Trophoblast cell (in vitro differentiated cells and primary cell): ENCODE results near the gene TTC28.

Experiments used
- DNase-seq, 2 donors: peaks; one replicate each; pipeline ENCODE4 v3.0.0-alpha.2; 2016
- H2AFZ ChIP-seq: 2 replicates; pipeline ENCODE4 v1.6.1; 2013; ENCODE audit warnings: low read length, moderate library complexity, mild to moderate bottlenecking; ENCODE audit not compliant: insufficient read depth, poor library complexity
- H2AK5ac ChIP-seq: 2 replicates; pipeline ENCODE4 v1.6.1; 2013; ENCODE audit warnings: mild to moderate bottlenecking, low read length
- H2BK120ac ChIP-seq: 2 replicates; pipeline ENCODE4 v1.6.1; 2013; ENCODE audit warnings: low read length, mild to moderate bottlenecking, moderate library complexity; ENCODE audit not compliant: insufficient read depth, poor library complexity
- H2BK12ac ChIP-seq: 2 replicates; pipeline ENCODE4 v1.6.1; 2013; ENCODE audit warnings: mild to moderate bottlenecking, low read length, moderate library complexity
- H2BK5ac ChIP-seq: 2 replicates; pipeline ENCODE4 v1.6.1; 2013; ENCODE audit warnings: low read length, low read depth, moderate library complexity, mild to moderate bottlenecking; ENCODE audit not compliant: poor library complexity
- H3K14ac ChIP-seq: 2 replicates; pipeline ENCODE4 v1.6.1; 2013; ENCODE audit warnings: mild to moderate bottlenecking, low read length
- H3K18ac ChIP-seq: 2 replicates; pipeline ENCODE4 v1.6.1; 2013; ENCODE audit warnings: mild to moderate bottlenecking, low read length
- H3K23ac ChIP-seq: 2 replicates; pipeline ENCODE4 v1.6.1; 2013; ENCODE audit warnings: low read length
- H3K27ac ChIP-seq: 2 replicates; pipeline ENCODE4 v1.5.1; 2013; ENCODE audit warnings: low read depth, mild to moderate bottlenecking, inconsistent platforms, low read length, moderate library complexity
- H3K27me3 ChIP-seq: 2 replicates; pipeline ENCODE4 v1.6.1; 2013; ENCODE audit warnings: inconsistent platforms, mild to moderate bottlenecking, low read length, moderate library complexity; ENCODE audit not compliant: insufficient read depth
- H3K36me3 ChIP-seq, 2 experiments: 1 replicate in 1 of 2; 2 replicates in 1 of 2; pipeline ENCODE4 v1.6.1; 2013; ENCODE audit warnings: low read length in 2 of 2, mild to moderate bottlenecking in 2 of 2, moderate library complexity in 1 of 2; ENCODE audit not compliant: insufficient read depth in 2 of 2, control insufficient read depth in 1 of 2
- H3K4ac ChIP-seq: 2 replicates; pipeline ENCODE4 v1.6.1; 2013; ENCODE audit warnings: low read depth, mild to moderate bottlenecking, low read length, moderate library complexity
- H3K4me1 ChIP-seq, 2 experiments: 1 replicate in 1 of 2; 2 replicates in 1 of 2; pipeline ENCODE4 v1.6.1; 2013; ENCODE audit warnings: low read length in 2 of 2, mild to moderate bottlenecking in 2 of 2, moderate library complexity in 1 of 2; ENCODE audit not compliant: insufficient read depth in 2 of 2, control insufficient read depth in 1 of 2
- H3K4me2 ChIP-seq: 2 replicates; pipeline ENCODE4 v1.6.1; 2013; ENCODE audit warnings: inconsistent platforms, mild to moderate bottlenecking, low read length, moderate library complexity
- H3K4me3 ChIP-seq: 2 replicates; pipeline ENCODE4 v1.5.1; 2013; ENCODE audit warnings: mild to moderate bottlenecking, low read depth, low read length, inconsistent platforms
- H3K79me1 ChIP-seq: one replicate; pipeline ENCODE4 v1.6.1; 2013; ENCODE audit warnings: low read length
- H3K79me2 ChIP-seq: 2 replicates; pipeline ENCODE4 v1.6.1; 2013; ENCODE audit warnings: low read length, mild to moderate bottlenecking; ENCODE audit not compliant: control insufficient read depth, insufficient read depth, poor library complexity
- H3K9ac ChIP-seq: 2 replicates; pipeline ENCODE4 v1.6.1; 2013; ENCODE audit warnings: mild to moderate bottlenecking, low read length
- H3K9me3 ChIP-seq: 2 replicates; pipeline ENCODE4 v1.6.1; 2013; ENCODE audit warnings: low read depth, mild to moderate bottlenecking, control low read depth, inconsistent platforms, low read length; ENCODE audit not compliant: insufficient read depth
- H4K12ac ChIP-seq: 2 replicates; pipeline ENCODE4 v1.6.1; 2013; ENCODE audit warnings: low read depth, mild to moderate bottlenecking, low read length, moderate library complexity
- H4K8ac ChIP-seq: 2 replicates; pipeline ENCODE4 v1.6.1; 2013; ENCODE audit warnings: low read depth, mild to moderate bottlenecking, low read length, moderate library complexity
- H4K91ac ChIP-seq: one replicate; pipeline ENCODE4 v1.6.1; 2013; ENCODE audit warnings: low read depth, mild to moderate bottlenecking, low read length, moderate library complexity
- WGBS: extraction: QIAGEN DNeasy Blood & Tissue Kit; methylation state at CpG from one replicate; pipeline ENCODE4 v1.1.7; 2013; ENCODE audit warnings: missing lambda C conversion rate; ENCODE audit not compliant: insufficient read length, insufficient coverage; ENCODE audit errors: extremely low coverage; 5-methylcytosine and 5-hydroxymethylcytosine counted together

The TTC28 gene

GRCh38 chr22:28151151-28151816 is 528.4 kb downstream of the TTC28 start:
- no peak overlapping the region for H3K9ac ChIP-seq
- H2AFZ ChIP-seq, result no peak overlapping the region
- H2BK120ac ChIP-seq, result no peak overlapping the region
- H4K8ac ChIP-seq, result no peak overlapping the region
- H3K27me3 ChIP-seq, result no peaks in the 10 kb centered on the region
- H3K36me3 ChIP-seq, result no peaks in the 10 kb centered on the region
- H3K79me1 ChIP-seq, result no peaks in the 10 kb centered on the region
- H3K9me3 ChIP-seq, result no peaks in the 10 kb centered on the region
- H3K27ac ChIP-seq, result no peak overlapping the region
- no peak overlapping the region for H3K4ac ChIP-seq
- no peak overlapping the region for H3K23ac ChIP-seq
- H3K4me3 ChIP-seq, result no peak overlapping the region
- no peak overlapping the region for H2BK12ac ChIP-seq
- WGBS, result no CpG with 5 or more reads among the region's 4 CpGs
- no peaks in the 10 kb centered on the region for H3K4me1 ChIP-seq
- no peaks in the 10 kb centered on the region for H3K79me2 ChIP-seq
- H4K91ac ChIP-seq, result no peak overlapping the region
- no peak overlapping the region for H2BK5ac ChIP-seq
- no peak overlapping the region for H2AK5ac ChIP-seq
- H4K12ac ChIP-seq, result no peak overlapping the region
- no peak for DNase-seq
- H3K4me2 ChIP-seq, result no peak overlapping the region
- H3K14ac ChIP-seq, result no peak overlapping the region
- no peak overlapping the region for H3K18ac ChIP-seq

GRCh38 chr22:28148816-28149465 is 530.7 kb downstream of the TTC28 start:
- H3K9ac ChIP-seq, result no peak overlapping the region
- H4K12ac ChIP-seq, result no peak overlapping the region
- H3K23ac ChIP-seq, result no peak overlapping the region
- no peaks in the 10 kb centered on the region for H3K9me3 ChIP-seq
- H4K8ac ChIP-seq, result no peak overlapping the region
- no CpG with 5 or more reads among the region's 6 CpGs for WGBS
- no peaks in the 10 kb centered on the region for H3K27me3 ChIP-seq
- H3K14ac ChIP-seq, result no peak overlapping the region
- H3K27ac ChIP-seq, result no peak overlapping the region
- H3K4me3 ChIP-seq, result no peak overlapping the region
- no peak overlapping the region for H2BK120ac ChIP-seq
- H3K79me2 ChIP-seq, result no peaks in the 10 kb centered on the region
- no peak overlapping the region for H3K18ac ChIP-seq
- H3K4ac ChIP-seq, result no peak overlapping the region
- H3K36me3 ChIP-seq, result no peaks in the 10 kb centered on the region
- H2AFZ ChIP-seq, result no peak overlapping the region
- DNase-seq, result no peak
- no peak overlapping the region for H4K91ac ChIP-seq
- H2BK5ac ChIP-seq, result no peak overlapping the region
- no peak overlapping the region for H2AK5ac ChIP-seq
- H3K4me2 ChIP-seq, result no peak overlapping the region
- H3K4me1 ChIP-seq, result no peaks in the 10 kb centered on the region
- no peaks in the 10 kb centered on the region for H3K79me1 ChIP-seq
- H2BK12ac ChIP-seq, result no peak overlapping the region

GRCh38 chr22:28147401-28147800 is 532.2 kb downstream of the TTC28 start:
- Histone ChIP-seq H3K79me1 (no peaks in the 10 kb centered on the region), H2BK5ac (no peak overlapping the region), H3K9ac (no peak overlapping the region), H2BK120ac (no peak overlapping the region), H3K9me3 (no peaks in the 10 kb centered on the region), H3K4ac (no peak overlapping the region), H3K79me2 (no peaks in the 10 kb centered on the region), H2AFZ (no peak overlapping the region), H3K27me3 (no peaks in the 10 kb centered on the region), H3K4me3 (no peak overlapping the region), H3K27ac (no peak overlapping the region), H3K23ac (no peak overlapping the region), H2BK12ac (no peak overlapping the region), H3K4me1 (no peaks in the 10 kb centered on the region), H3K4me2 (no peak overlapping the region), H3K36me3 (no peaks in the 10 kb centered on the region), H4K12ac (no peak overlapping the region), H2AK5ac (no peak overlapping the region), H4K8ac (no peak overlapping the region), H4K91ac (no peak overlapping the region), H3K14ac (no peak overlapping the region), H3K18ac (no peak overlapping the region)
- no CpG with 5 or more reads among the region's 2 CpGs for WGBS
- no peak for DNase-seq

GRCh38 chr22:28146401-28147314 is 533.0 kb downstream of the TTC28 start:
- H2AK5ac ChIP-seq, result no peak overlapping the region
- no peak overlapping the region for H2BK12ac ChIP-seq
- H4K12ac ChIP-seq, result no peak overlapping the region
- H3K4me3 ChIP-seq, result no peak overlapping the region
- H3K9ac ChIP-seq, result no peak overlapping the region
- H3K27ac ChIP-seq, result no peak overlapping the region
- H2BK120ac ChIP-seq, result no peak overlapping the region
- no peak overlapping the region for H3K4ac ChIP-seq
- H3K4me2 ChIP-seq, result no peak overlapping the region
- DNase-seq, result no peak
- H2AFZ ChIP-seq, result no peak overlapping the region
- H3K36me3 ChIP-seq, result no peaks in the 10 kb centered on the region
- H3K4me1 ChIP-seq, result peaks cover 0 to 4% of the 10 kb centered on the region in 2 experiments
- no peak overlapping the region for H3K18ac ChIP-seq
- no peaks in the 10 kb centered on the region for H3K27me3 ChIP-seq
- H2BK5ac ChIP-seq, result no peak overlapping the region
- no peak overlapping the region for H4K91ac ChIP-seq
- H3K14ac ChIP-seq, result no peak overlapping the region
- no peaks in the 10 kb centered on the region for H3K79me2 ChIP-seq
- H3K23ac ChIP-seq, result no peak overlapping the region
- H3K79me1 ChIP-seq, result no peaks in the 10 kb centered on the region
- H4K8ac ChIP-seq, result no peak overlapping the region
- no CpG with 5 or more reads among the region's 5 CpGs for WGBS
- H3K9me3 ChIP-seq, result no peaks in the 10 kb centered on the region
